Mesangial cell (primary cell): Measurements from ENCODE around the gene GNRHR. TPM values are rescaled to one million over a fixed set of nuclear protein-coding genes. Genes with fewer than 3 reads are reported as not detected.

Experiments
- total RNA-seq: library from RNA; depleted of rRNA; stranded (reverse); fragments of >200 nt; gene quantifications from 2 replicates; pipeline ENCODE4 v1.2.3, GENCODE V29; 2015

GNRHR gene
- not detected in 2 replicates for total RNA-seq

GRCh38 chr4:67754288-67754687, at the start of gene GNRHR:
Gene GNRHR, minus strand, starts transcription at chr4:67754388. Its CDS starts 53 bp downstream, at chr4:67754335.

GRCh38 chr4:67700738-67701516, 53.3 kb downstream of the GNRHR start, which contains the start of gene UBA6:
Gene UBA6, minus strand, starts transcription at chr4:67701155. Its CDS starts 36 bp downstream, at chr4:67701119.

Other genes with a start within 250 kb of the GNRHR start
- gene CENPC, start 208.9 kb downstream of the GNRHR start, total RNA-seq: 4.3 and 6.8 TPM in 2 replicates
- not detected in 2 replicates for gene STAP1, start 195.7 kb downstream of the GNRHR start, total RNA-seq
- gene UBA6, start 53.2 kb downstream of the GNRHR start, total RNA-seq: 28.3 and 56.2 TPM in 2 replicates
- gene TMPRSS11D, start 129.6 kb upstream of the GNRHR start, total RNA-seq: not detected in 2 replicates
- not detected in 2 replicates for gene TMPRSS11A, start 209.1 kb upstream of the GNRHR start, total RNA-seq